ENCODE data around the gene SLC39A9.
"Not testable (repeated sequence)": the region's sequence is repeated elsewhere in the genome, so short reads cannot be mapped to it uniquely, and the experiment has no call there.

The SLC39A9 gene

DNA sequence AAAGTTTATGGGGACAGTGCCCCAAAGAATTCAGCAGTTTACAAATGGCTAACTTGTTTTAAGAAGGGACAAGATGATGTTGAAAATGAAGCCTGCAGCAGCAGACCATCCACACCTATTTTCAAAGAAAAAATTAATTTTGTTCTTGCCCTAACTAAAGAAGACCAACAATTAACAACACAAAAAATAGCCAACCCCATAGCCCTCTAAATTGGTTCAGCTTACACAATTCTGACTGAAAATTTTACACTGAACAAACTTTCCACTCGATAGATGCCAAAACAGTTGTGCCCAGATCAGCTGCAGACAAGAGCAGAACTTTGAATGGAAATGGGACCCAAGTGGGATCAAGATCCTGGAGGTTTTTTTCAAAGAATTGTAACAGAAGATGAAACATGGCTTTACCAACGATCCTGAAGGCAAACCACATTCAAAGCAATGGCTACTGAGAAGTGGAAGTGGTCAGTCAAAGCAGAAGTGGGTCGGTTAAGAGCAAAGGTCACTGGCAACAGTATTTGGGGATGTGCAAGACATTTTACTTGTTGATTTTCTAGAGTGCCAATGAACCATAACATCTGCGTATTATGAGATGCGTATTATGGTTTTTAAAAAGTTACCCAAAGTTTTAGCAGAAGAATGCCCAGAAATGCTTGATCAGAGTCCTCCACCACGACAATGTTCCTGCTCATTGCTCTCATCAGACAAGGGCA, 30.0 kb downstream of the SLC39A9 start:
- peak; percentile 77 for DNase-seq

DNA sequence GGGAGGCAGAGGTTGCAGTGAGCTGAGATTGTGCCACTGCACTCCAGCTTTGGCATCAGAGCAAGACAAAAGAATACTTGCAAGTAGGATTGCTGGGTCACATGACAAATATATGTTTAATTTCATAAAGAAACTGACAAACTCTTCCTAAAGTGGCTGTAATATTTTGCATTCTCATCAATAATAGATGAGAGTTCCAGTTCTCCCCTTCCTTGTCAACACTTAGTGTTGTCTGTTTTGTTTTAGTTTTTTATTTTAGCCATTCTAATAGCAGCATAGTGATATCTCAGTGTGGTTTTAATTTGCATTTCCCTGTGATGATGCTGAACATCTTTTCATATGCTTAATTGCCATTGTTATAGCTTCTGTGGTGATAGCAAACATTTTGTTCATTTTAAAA, 31.2 kb downstream of the SLC39A9 start:
- DNase-seq, result no peak

DNA sequence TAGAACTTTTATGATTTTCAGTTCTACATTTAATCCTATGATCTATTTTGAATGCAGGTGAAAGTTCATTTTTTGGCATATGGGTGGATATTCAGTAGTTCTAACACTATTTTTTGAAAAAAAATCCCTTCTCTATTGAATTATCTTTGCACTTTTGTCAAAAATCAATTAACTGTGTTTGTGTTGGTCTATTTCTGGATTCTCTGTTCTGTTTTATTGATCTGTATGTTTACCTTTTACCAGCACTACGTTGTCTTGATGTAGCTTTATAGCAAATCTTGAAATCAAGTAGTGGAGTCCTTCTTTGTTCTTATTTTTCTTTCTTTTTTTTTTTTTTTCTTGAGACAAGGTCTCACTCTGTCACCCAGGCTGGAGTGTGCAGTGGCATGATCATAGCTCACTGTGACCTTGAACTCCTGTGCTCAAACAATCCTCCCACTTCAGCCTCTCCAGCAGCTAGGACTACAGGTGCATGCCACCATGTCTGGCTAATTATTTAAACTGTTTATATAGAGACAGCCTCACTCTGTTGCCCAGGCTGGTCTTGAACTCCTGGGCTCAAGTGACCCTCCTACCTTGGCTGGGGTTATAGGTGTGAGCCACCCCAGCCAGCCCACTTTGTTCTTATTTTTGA, 31.9 kb downstream of the SLC39A9 start:
- no peak for DNase-seq

DNA sequence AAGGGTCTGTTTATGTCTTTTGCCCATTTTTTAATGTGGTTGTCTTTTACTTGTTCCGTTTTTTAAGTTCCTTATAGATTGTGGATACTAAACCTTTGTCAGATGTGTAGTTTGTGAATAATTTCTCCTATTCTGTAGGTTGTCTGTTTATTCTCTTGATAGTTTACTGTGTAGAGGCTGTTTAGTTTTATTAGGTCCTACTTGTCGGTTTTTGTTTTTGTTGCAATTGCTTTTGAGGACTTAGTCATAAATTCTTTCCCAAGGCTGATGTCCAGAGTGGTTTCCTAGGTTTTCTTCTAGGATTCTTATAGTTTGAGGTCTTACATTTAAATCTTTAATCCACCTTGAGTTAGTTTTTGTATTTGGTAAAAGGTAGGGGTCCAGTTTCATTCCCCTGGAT, 33.9 kb downstream of the SLC39A9 start:
- DNase-seq, result no peak

DNA sequence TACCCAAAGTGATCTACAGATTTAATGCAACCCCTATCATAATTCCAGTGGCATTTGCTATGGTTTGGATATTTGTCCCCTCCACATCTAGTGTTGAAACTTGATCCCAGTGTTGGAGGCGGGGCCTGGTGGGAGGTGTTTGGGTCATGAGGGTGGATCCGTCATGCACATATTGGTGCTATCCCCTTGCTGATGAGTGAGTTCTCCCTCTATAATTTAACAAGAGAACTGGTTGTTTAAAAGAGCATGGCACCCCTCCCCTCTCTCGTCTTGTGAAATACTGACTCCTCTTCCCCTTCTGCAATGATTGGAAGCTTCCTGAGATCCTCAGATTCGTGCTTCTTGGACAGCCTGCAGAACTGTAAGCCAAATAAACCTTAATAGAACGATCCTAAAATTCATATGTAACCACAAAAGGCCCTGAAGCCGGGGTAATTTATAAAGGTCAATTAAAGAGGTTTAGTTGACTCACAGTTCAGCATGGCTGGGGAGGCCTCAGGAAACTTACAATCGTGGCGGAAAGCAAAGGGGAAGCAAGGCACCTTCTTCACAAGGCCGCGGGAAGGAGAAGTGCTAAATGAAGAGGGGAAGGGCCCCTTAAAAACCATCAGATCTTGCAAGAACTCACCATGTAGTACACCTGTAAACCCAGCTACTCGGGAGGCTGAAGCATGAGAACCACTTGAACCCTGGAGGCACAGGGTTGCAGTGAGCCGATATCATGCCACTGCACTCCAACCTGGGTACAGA, 41.2 kb downstream of the SLC39A9 start:
- no peak for DNase-seq

DNA sequence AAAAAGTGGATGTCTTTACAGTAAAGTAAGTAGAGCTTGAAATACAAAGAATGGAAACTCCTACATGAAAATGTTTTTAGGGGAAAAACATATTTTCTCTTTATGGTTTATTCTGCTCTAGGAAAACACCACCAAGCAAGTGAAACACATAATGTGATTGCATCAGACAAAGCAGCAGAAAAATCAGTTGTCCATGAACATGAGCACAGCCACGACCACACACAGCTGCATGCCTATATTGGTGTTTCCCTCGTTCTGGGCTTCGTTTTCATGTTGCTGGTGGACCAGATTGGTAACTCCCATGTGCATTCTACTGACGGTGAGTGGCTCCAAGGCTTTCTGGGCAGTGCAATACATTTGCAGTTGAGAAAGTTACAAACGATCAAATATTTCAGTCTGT, 43.5 kb downstream of the SLC39A9 start:
- DNase-seq, result no peak

GRCh38 chr14:69443296-69443805, 44.9 kb downstream of the SLC39A9 start:
- no peak for DNase-seq

DNA sequence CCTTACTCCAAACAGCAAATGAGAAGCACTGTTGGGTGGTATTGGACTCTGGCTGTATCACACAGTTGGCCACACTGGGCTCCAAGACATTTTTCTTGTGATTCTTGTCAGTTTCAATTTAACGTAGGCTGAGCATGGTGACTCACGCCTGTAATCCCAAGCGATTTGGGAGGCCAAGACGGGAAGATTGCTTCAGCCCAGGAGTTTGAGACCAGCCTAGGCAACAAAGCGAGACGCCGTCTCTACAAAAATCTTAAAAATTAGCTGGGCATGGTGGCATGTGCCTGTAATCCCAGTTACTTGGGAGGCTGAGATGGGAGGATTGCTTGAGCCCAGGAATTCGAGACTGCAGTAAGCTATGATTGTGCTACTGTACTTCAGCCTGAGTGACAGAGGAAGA, 50.7 kb downstream of the SLC39A9 start:
- no peak for DNase-seq

GRCh38 chr14:69451941-69452340, 53.4 kb downstream of the SLC39A9 start:
- DNase-seq, result no peak

GRCh38 chr14:69458350-69458749, 59.9 kb downstream of the SLC39A9 start:
- DNase-seq, result no peak

DNA sequence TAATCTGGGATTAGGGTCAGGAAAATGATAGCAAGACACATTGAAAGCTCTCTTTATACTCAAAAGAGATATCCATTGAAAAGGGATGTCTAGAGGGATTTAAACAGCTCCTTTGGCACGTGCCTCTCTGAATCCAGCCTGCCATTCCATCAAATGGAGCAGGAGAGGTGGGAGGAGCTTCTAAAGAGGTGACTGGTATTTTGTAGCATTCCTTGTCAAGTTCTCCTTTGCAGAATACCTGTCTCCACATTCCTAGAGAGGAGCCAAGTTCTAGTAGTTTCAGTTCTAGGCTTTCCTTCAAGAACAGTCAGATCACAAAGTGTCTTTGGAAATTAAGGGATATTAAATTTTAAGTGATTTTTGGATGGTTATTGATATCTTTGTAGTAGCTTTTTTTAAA, 60.6 kb downstream of the SLC39A9 start:
- DNase-seq, result no peak

DNA sequence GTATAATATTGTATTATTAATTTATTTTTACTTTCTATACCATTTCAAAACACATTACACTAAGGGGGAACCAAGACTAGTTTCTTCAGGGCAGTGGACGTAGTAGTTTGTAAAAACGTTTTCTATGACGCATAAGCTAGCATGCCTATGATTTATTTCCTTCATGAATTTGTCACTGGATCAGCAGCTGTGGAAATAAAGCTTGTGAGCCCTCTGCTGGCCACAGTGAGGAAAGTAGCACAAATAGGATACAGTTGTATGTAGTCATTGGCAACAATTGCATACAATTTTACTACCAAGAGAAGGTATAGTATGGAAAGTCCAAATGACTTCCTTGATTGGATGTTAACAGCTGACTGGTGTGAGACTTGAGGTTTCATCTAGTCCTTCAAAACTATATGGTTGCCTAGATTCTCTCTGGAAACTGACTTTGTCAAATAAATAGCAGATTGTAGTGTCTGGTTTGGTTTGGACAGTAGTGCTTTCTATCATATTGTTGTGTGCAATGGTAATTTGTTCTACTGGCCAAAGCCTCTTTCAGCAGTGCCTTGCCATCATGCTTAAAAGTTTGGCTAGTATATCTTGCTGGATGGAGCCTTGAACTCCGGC, 61.7 kb downstream of the SLC39A9 start:
- peak; percentile 89 for DNase-seq

- no peak for DNase-seq
Observed at GRCh38 chr14:69464379-69464778, 65.9 kb downstream of the SLC39A9 start.

DNA sequence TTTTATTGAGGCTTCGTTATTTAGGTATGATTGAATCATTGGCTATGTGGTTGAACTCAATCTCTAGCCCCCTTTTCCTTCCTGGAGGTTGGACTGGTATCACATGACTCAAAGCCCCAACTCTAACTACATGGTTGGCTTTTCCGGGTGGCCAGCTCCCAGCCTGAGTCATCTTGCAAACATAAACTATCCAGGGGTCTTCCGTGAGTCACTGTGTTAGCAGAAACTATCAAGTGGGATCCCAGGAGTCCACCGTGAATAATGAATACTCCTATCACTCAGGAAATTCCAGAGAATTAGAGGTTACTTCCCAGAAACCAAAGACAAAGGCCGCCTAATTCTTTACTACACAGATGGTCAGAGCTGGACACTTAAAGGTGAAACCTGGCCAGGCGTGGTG, 66.3 kb downstream of the SLC39A9 start:
- DNase-seq, result no peak

GRCh38 chr14:69468949-69469348, 70.5 kb downstream of the SLC39A9 start:
- DNase-seq, result peak; percentile 37

DNA sequence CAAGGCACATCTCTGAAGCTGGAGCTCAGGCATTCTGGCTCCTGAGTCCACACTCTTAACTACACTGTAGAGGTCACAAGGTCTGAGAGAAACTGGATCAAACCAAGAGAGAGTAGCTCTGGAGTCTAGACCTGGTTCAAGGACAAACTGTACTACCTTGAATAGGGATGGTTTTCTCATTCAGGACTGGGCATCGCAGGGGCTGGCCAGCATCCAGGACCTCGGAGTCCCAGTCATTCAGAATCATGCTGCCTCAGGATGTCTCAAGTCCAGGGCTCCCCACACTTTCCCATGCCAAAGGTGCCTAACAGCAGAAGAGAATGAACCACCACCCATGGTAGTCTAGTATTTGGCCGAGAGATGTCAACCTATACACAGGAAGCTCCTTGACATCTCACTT, 72.9 kb downstream of the SLC39A9 start:
- no peak for DNase-seq

GRCh38 chr14:69471916-69472315, 73.4 kb downstream of the SLC39A9 start:
- no peak for DNase-seq

DNA sequence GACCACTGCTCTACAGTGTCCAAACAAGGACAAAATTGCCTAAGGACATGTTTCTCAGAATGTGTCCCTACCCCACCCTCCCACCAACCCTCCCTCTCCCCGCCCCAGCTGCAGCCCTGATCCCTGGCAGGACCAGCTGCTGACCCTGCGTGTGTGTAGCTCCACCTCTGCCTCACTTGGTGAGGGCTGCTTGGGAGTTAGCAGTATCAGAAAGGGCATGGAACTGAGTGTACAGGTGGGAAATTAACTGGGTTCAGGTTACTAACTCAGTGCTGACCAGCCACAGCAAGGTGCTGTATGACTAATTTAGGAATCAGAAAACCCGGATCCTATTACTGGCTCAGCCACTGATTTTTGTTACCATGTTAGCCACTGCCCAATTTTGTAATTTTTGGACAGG, 74.8 kb downstream of the SLC39A9 start:
- DNase-seq, result no peak

- DNase-seq, result peak; percentile 52
Observed at GRCh38 chr14:69473946-69474345, 75.5 kb downstream of the SLC39A9 start.

DNA sequence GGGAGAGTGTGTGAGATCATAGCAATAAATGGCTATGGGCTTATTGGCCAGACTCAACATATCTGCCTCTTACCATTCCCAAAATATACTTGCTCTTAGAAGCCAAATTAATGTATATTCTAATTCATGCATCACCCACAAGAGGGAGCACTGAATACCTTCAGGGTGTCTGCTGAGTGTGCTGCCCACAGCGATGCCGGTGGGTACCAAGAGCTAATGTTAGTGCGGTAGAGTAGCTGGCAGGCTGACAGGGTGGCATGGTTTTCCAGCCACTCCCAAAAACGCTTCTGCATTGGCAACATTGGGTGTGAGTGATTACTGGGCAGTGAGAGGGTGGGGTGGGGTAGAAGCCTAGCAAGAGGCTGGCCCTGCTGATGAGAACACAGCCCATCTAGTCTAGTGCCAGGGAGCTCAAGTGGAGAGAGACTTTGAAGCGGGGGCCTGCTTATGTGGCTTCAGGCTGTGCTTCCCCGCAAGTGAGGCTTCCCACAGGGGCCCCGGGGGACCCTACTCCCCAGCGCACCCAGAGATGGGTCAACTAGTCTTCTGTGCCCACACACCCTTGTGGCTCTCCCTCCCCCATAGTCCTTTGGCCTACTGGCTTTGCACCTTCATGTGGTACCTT, 76.8 kb downstream of the SLC39A9 start:
- DNase-seq, result peak; percentile 38

DNA sequence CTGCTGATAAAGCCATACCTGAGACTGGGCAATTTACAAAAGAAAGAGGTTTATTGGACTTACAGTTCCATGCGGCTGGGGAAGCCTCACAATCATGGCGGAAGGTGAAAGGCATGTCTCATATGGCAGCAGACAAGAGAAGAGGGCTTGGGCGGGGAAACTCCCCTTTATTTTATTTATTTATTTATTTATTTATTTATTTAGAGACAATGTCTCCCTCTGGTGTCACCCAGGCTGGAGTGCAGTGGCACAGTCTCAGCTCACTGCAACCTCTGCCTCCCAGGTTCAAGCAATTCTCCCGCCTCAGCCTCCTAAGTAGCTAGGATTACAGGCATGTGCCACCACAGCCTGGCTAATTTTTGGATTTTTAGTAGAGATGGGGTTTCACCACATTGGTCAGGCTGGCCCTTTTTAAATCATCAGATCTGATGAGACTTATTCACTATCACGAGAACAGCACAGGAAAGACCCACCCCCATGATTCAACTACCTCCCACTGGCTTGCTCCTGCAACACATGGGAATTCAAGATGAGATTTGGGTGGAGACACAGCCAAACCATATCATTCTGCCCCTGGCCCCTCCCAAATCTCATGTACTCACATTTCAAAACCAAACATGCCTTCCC, 78.4 kb downstream of the SLC39A9 start:
- peak; percentile 18 for DNase-seq

GRCh38 chr14:69478055-69478454, 79.6 kb downstream of the SLC39A9 start:
- not testable (repeated sequence) for DNase-seq

DNA sequence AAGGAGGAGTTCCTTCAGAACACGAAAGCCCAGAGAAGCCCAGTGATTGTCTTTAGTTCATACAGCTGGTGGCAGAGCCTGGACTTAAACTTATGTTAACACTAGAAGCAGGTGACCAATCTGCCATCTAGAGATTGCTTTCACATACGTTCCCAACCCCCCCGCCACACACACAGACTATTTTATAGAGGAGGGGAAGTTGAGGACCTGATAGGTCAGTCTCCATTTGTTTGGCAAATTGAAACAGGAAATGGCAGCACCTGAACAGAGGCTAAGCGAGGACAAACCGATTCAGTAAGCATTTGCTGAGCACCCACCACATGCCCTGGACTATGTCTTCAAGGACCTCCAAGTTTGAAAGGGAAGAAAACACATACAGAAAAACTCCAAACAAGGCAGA, 81.2 kb downstream of the SLC39A9 start:
- no peak for DNase-seq
